OCI-LY7 (cell line): Measurements from ENCODE around the gene ZNF652.

Source experiments
- EZH2phosphoT487 ChIP-seq: fragments of 200-600 bp; sonication (generic); IDR thresholded peaks from 2 replicates; pipeline ENCODE4 v1.6.1; 2018; ENCODE audit warnings: low read depth, borderline replicate concordance, mild to moderate bottlenecking, mixed run types, antibody characterized with exemption, low read length, moderate library complexity, mixed read lengths
- TF ChIP-seq, protein P1 (sequence below): fragments of 200-600 bp; sonication (generic); conservative IDR thresholded peaks from 2 replicates; pipeline ENCODE4 v1.5.1; 2014; ENCODE audit warnings: mild to moderate bottlenecking, antibody characterized with exemption, low read length, moderate library complexity, mixed read lengths

DNA sequence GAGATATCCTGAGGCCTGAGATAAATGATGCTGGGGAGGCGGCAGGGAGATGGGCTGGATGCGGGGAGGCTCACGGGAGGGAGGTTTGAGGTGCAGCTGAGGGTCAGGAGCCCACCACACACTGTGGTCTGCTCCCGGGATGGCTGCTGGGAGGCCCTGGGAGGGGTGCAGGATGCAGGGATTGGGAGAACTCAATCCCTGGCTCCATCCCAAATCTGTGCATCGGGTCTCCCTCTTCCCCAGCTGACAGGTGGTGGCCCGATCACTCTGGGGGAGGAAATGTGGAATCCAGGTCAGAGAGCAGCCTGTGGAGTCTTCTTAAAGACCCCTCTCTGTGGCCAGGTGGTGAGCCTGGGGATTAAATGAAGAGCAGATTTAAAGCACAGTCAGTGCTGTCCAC, 40.7 kb upstream of the ZNF652 start:
- TF ChIP-seq, protein P1, sequence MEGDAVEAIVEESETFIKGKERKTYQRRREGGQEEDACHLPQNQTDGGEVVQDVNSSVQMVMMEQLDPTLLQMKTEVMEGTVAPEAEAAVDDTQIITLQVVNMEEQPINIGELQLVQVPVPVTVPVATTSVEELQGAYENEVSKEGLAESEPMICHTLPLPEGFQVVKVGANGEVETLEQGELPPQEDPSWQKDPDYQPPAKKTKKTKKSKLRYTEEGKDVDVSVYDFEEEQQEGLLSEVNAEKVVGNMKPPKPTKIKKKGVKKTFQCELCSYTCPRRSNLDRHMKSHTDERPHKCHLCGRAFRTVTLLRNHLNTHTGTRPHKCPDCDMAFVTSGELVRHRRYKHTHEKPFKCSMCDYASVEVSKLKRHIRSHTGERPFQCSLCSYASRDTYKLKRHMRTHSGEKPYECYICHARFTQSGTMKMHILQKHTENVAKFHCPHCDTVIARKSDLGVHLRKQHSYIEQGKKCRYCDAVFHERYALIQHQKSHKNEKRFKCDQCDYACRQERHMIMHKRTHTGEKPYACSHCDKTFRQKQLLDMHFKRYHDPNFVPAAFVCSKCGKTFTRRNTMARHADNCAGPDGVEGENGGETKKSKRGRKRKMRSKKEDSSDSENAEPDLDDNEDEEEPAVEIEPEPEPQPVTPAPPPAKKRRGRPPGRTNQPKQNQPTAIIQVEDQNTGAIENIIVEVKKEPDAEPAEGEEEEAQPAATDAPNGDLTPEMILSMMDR = no peak
- no peak for TF ChIP-seq EZH2phosphoT487
